DND-41 (cell line): ENCODE measurements around the gene VAC14.

Experiments used
- ATAC-seq: fragments of 200-7000 bp; cut with Tn5 transposase; 3 replicates; pipeline ENCODE4 v1.9.1; 2021; ENCODE audit warnings: low read depth; ENCODE audit not compliant: insufficient read depth
- DNase-seq: peaks from one replicate; pipeline ENCODE4 v3.0.0-alpha.2; 2020
- H2AFZ ChIP-seq: 2 replicates; pipeline ENCODE4 v1.6.0; 2012; ENCODE audit warnings: low read depth, low read length
- H3K27ac ChIP-seq: 2 replicates; pipeline ENCODE4 v1.5.1; 2012; ENCODE audit warnings: low read length, inconsistent platforms
- H3K27me3 ChIP-seq: fragments of 200-600 bp; sonication (generic); 2 replicates; pipeline ENCODE4 v1.6.0; 2012; ENCODE audit warnings: low read length, mild to moderate bottlenecking, inconsistent platforms; ENCODE audit not compliant: insufficient read depth, poor library complexity
- H3K36me3 ChIP-seq: 2 replicates; pipeline ENCODE4 v1.5.1; 2012; ENCODE audit warnings: low read length, inconsistent platforms; ENCODE audit not compliant: insufficient read depth
- H3K4me1 ChIP-seq: 2 replicates; pipeline ENCODE4 v1.5.1; 2012; ENCODE audit warnings: mild to moderate bottlenecking, low read length; ENCODE audit not compliant: insufficient read depth
- H3K4me2 ChIP-seq: 2 replicates; pipeline ENCODE4 v1.6.0; 2012; ENCODE audit warnings: mild to moderate bottlenecking, moderate library complexity, low read length, inconsistent platforms; ENCODE audit not compliant: insufficient read depth
- H3K4me3 ChIP-seq, 2 experiments: fragments of 200-600 bp in 1 of 2; shearing (Covaris generic) in 1 of 2; 2 replicates each; pipeline ENCODE4 v1.5.1; 2012 to 2016; ENCODE audit warnings: inconsistent platforms in 2 of 2, low read length in 2 of 2, mild to moderate bottlenecking in 2 of 2, low read depth in 1 of 2, moderate library complexity in 1 of 2
- H3K79me2 ChIP-seq: 2 replicates; pipeline ENCODE4 v1.6.0; 2012; ENCODE audit warnings: low read length, inconsistent platforms; ENCODE audit not compliant: insufficient read depth
- H3K9ac ChIP-seq: 2 replicates; pipeline ENCODE4 v1.6.0; 2012; ENCODE audit warnings: low read depth, mild to moderate bottlenecking, inconsistent platforms, low read length, moderate library complexity
- H3K9me3 ChIP-seq: 2 replicates; pipeline ENCODE4 v1.5.1; 2012; ENCODE audit warnings: low read length, moderate library complexity, mild to moderate bottlenecking, inconsistent platforms; ENCODE audit not compliant: insufficient read depth, severe bottlenecking
- H4K20me1 ChIP-seq: 2 replicates; pipeline ENCODE4 v1.6.0; 2012; ENCODE audit warnings: low read length; ENCODE audit not compliant: insufficient read depth
- CTCF ChIP-seq: IDR thresholded peaks from 2 replicates; pipeline ENCODE4 v1.5.1; 2012; ENCODE audit warnings: borderline replicate concordance, low read length, moderate library complexity, mild to moderate bottlenecking; ENCODE audit not compliant: poor library complexity, severe bottlenecking; ENCODE audit errors: extremely low read depth
- EZH2 ChIP-seq: IDR thresholded peaks from 3 replicates; pipeline ENCODE4 v1.6.1; 2012; ENCODE audit warnings: borderline replicate concordance, low read depth, mild to moderate bottlenecking, moderate library complexity, low read length, inconsistent platforms; ENCODE audit not compliant: severe bottlenecking

The VAC14 gene

GRCh38 chr16:70736465-70737376 lies 64.2 kb downstream of the VAC14 start:
- Histone ChIP-seq H3K79me2 (no peaks in the 10 kb centered on the region), H3K4me2 (no peak overlapping the region), H3K9me3 (no peaks in the 10 kb centered on the region), H4K20me1 (0 out of 2 replicates have a peak, but pooled peaks cover 4% of the 10 kb centered on the region), H3K4me3 (no peak overlapping the region), H3K36me3 (peaks cover 37% of the 10 kb centered on the region), H3K9ac (no peak overlapping the region), H3K4me1 (no peaks in the 10 kb centered on the region), H3K27ac (no peak overlapping the region), H2AFZ (no peak overlapping the region), H3K27me3 (no peaks in the 10 kb centered on the region)
- TF ChIP-seq CTCF (no peak), EZH2 (no peak)
- ATAC-seq, result no peak
- DNase-seq, result no peak

GRCh38 chr16:70735141-70735979 lies 65.6 kb downstream of the VAC14 start:
- Histone ChIP-seq H4K20me1 (0 out of 2 replicates have a peak, but pooled peaks cover 4% of the 10 kb centered on the region), H3K4me3 (no peak overlapping the region), H3K4me1 (no peaks in the 10 kb centered on the region), H3K36me3 (peaks cover 36% of the 10 kb centered on the region), H3K27me3 (no peaks in the 10 kb centered on the region), H3K9ac (no peak overlapping the region), H3K4me2 (no peak overlapping the region), H3K9me3 (no peaks in the 10 kb centered on the region), H3K79me2 (no peaks in the 10 kb centered on the region), H3K27ac (no peak overlapping the region), H2AFZ (no peak overlapping the region)
- no peak for DNase-seq
- no peak for TF ChIP-seq EZH2
- TF ChIP-seq CTCF, result no peak
- ATAC-seq, result no peak

- H4K20me1 ChIP-seq, result 0 out of 2 replicates have a peak, but pooled peaks cover 4% of the 10 kb centered on the region
- H2AFZ ChIP-seq, result no peak overlapping the region
- no peak overlapping the region for H3K4me2 ChIP-seq
- H3K4me1 ChIP-seq, result no peaks in the 10 kb centered on the region
- no peak for DNase-seq
- H3K36me3 ChIP-seq, result peaks cover 41% of the 10 kb centered on the region
- ATAC-seq, result no peak
- TF ChIP-seq CTCF (no peak), EZH2 (no peak)
- no peaks in the 10 kb centered on the region for H3K79me2 ChIP-seq
- no peak overlapping the region for H3K4me3 ChIP-seq
- no peak overlapping the region for H3K9ac ChIP-seq
- H3K9me3 ChIP-seq, result no peaks in the 10 kb centered on the region
- no peaks in the 10 kb centered on the region for H3K27me3 ChIP-seq
- H3K27ac ChIP-seq, result no peak overlapping the region
Observed at GRCh38 chr16:70734522-70735095, 66.3 kb downstream of the VAC14 start.
